Endothelial cell of umbilical vein (primary cell): ENCODE data around the gene CFL1. TPM values are rescaled to one million over a fixed set of nuclear protein-coding genes. Genes with fewer than 3 reads are reported as not detected.

Experiments
- BruUV-seq: library from RNA; stranded (reverse); fragments of 400-500 nt; replicated peaks from 2 replicates; lab custom pipeline; 2021; lab: Mats Ljungman, UMichigan
- CTCF ChIA-PET: fragments of 300-600, 350-600 bp; sonication (Branson Sonifier 250); formaldehyde crosslinking; loops from one replicate; lab custom pipeline; 2021; ENCODE audit warnings: antibody characterized with exemption, inconsistent platforms; lab: Charles Lee
- POLR2A ChIA-PET: fragments of 300-600, 350-600 bp; sonication (Branson Sonifier 250); formaldehyde crosslinking; loops from one replicate; lab custom pipeline; 2021; ENCODE audit warnings: antibody characterized with exemption, inconsistent platforms; lab: Charles Lee
- DNase-seq: peaks from one replicate; pipeline ENCODE4 v3.0.0-alpha.2; 2011; ENCODE audit warnings: low read depth, low spot score
- FAIRE-seq: peaks from 2 replicates; lab custom pipeline; 2011; peaks lifted over from hg19 to GRCh38; lab: Jason Lieb, UNC
- H2AFZ ChIP-seq: 2 replicates; pipeline ENCODE4 v1.6.0; 2012; ENCODE audit warnings: low read depth, low read length, control low read depth, inconsistent platforms
- H3K27ac ChIP-seq: 2 replicates; pipeline ENCODE4 v1.5.1; 2011; ENCODE audit warnings: low read depth, mild to moderate bottlenecking, control low read depth, low read length, moderate library complexity; ENCODE audit not compliant: insufficient read depth
- H3K27me3 ChIP-seq, 2 experiments: 2 replicates each; pipeline versions ENCODE4 v1.6.0 to v1.6.1; 2011; ENCODE audit warnings: low read length in 2 of 2, mixed read lengths in 1 of 2; ENCODE audit not compliant: control insufficient read depth in 2 of 2, insufficient read depth in 2 of 2
- H3K36me3 ChIP-seq, 2 experiments: 2 replicates in 1 of 2; 3 replicates in 1 of 2; pipeline ENCODE4 v1.5.1; 2011; ENCODE audit warnings: low read length in 2 of 2, mild to moderate bottlenecking in 1 of 2, moderate library complexity in 1 of 2; ENCODE audit not compliant: control insufficient read depth in 2 of 2, insufficient read depth in 2 of 2; ENCODE audit errors: extremely low read depth in 1 of 2
- H3K4me1 ChIP-seq: 3 replicates; pipeline ENCODE4 v1.5.1; 2011; ENCODE audit warnings: mild to moderate bottlenecking, low read length; ENCODE audit not compliant: control insufficient read depth, insufficient read depth; ENCODE audit errors: extremely low read depth
- H3K4me2 ChIP-seq: 2 replicates; pipeline ENCODE4 v1.6.1; 2011; ENCODE audit warnings: low read length, control low read depth, mixed read lengths; ENCODE audit not compliant: insufficient read depth
- H3K4me3 ChIP-seq, 3 experiments: fragments of 200-600 bp in 1 of 3; sonication (generic), shearing (Covaris generic) in 1 of 3; replicated peaks in 1 of 3; 2 replicates each; pipeline ENCODE4 v1.5.1; 2011 to 2016; ENCODE audit warnings: control low read depth in 3 of 3, low read length in 3 of 3, mild to moderate bottlenecking in 2 of 3, inconsistent platforms in 1 of 3, low read depth in 1 of 3, moderate library complexity in 1 of 3; ENCODE audit not compliant: insufficient read depth in 1 of 3
- H3K79me2 ChIP-seq: 2 replicates; pipeline ENCODE4 v1.6.0; 2012; ENCODE audit warnings: low read length, inconsistent platforms; ENCODE audit not compliant: control insufficient read depth, insufficient read depth
- H3K9ac ChIP-seq: replicated peaks from 2 replicates; pipeline ENCODE3; 2011; ENCODE audit warnings: low read length, control low read depth; ENCODE audit not compliant: insufficient read depth; ENCODE audit errors: extremely low read depth
- H3K9me1 ChIP-seq: replicated peaks from 3 replicates; pipeline ENCODE4 v1.6.0; 2011; ENCODE audit warnings: mild to moderate bottlenecking, low read length; ENCODE audit not compliant: control insufficient read depth, insufficient read depth; ENCODE audit errors: extremely low read depth
- H3K9me3 ChIP-seq: replicated peaks from 2 replicates; pipeline ENCODE4 v1.5.1; 2012; ENCODE audit warnings: low read length, inconsistent platforms; ENCODE audit not compliant: control insufficient read depth, insufficient read depth
- H4K20me1 ChIP-seq: replicated peaks from 2 replicates; pipeline ENCODE3; 2011; ENCODE audit warnings: mild to moderate bottlenecking, low read length; ENCODE audit not compliant: control insufficient read depth, insufficient read depth; ENCODE audit errors: extremely low read depth
- CTCF ChIP-seq, 2 donors: IDR thresholded peaks; 1 replicate in 1 of 2; 2 replicates in 1 of 2; pipeline ENCODE4 v1.5.1; 2011; ENCODE audit warnings: low read length in 2 of 2, mild to moderate bottlenecking in 2 of 2, moderate library complexity in 2 of 2, control low read depth in 1 of 2, inconsistent platforms in 1 of 2, low read depth in 1 of 2; ENCODE audit not compliant: insufficient read depth in 1 of 2; ENCODE audit errors: extremely low read depth in 1 of 2
- EZH2 ChIP-seq: IDR thresholded peaks from 2 replicates; pipeline ENCODE4 v1.6.1; 2012; ENCODE audit warnings: borderline replicate concordance, low read depth, mild to moderate bottlenecking, moderate library complexity, low read length, inconsistent platforms; ENCODE audit not compliant: severe bottlenecking
- FOS ChIP-seq: IDR thresholded peaks from 2 replicates; pipeline ENCODE4 v1.6.1; 2011; ENCODE audit warnings: mild to moderate bottlenecking, low read length, moderate library complexity, borderline replicate concordance; ENCODE audit not compliant: insufficient read depth
- GATA2 ChIP-seq: IDR thresholded peaks from 2 replicates; pipeline ENCODE4 v1.7.0; 2011; ENCODE audit warnings: low read depth, mild to moderate bottlenecking, moderate library complexity, mixed read lengths, low read length; ENCODE audit not compliant: insufficient read length, insufficient read depth
- JUN ChIP-seq: IDR thresholded peaks from 2 replicates; pipeline ENCODE4 v1.6.1; 2011; ENCODE audit warnings: borderline replicate concordance, low read depth; ENCODE audit not compliant: insufficient read length, insufficient read depth
- MAX ChIP-seq: IDR thresholded peaks from 2 replicates; pipeline ENCODE4 v1.6.1; 2011; ENCODE audit not compliant: insufficient read depth, insufficient read length
- MYC ChIP-seq: IDR thresholded peaks from one replicate; pipeline ENCODE4 v1.6.1; 2011; ENCODE audit warnings: mild to moderate bottlenecking, low read depth, low read length
- POLR2A ChIP-seq: IDR thresholded peaks from 2 replicates; pipeline ENCODE4 v1.6.1; 2012; ENCODE audit warnings: low read depth, mild to moderate bottlenecking, control low read depth, low read length
- POLR2AphosphoS5 ChIP-seq: IDR thresholded peaks from 2 replicates; pipeline ENCODE4 v1.6.1; 2012; ENCODE audit warnings: low read depth, mild to moderate bottlenecking, control low read depth, low read length, moderate library complexity; ENCODE audit not compliant: insufficient read depth
- dilution Hi-C: fragments of 300-500 bp; cut with MboI; formaldehyde crosslinking; loops from one replicate; pipeline ENCODE4 v1.15.0; 2019; ENCODE audit warnings: low sequenced_read_pairs; ENCODE audit not compliant: extremely low pct_ligation_motif_present
- intact Hi-C: fragments of 100-400 bp; cut with micrococcal nuclease; formaldehyde crosslinking; loops from one replicate; pipeline ENCODE4 v1.10.0; 2022
- polyA plus RNA-seq, 4 experiments: library from polyadenylated mRNA; depleted of rRNA in 3 of 4; stranded (reverse) in 3 of 4; unstranded in 1 of 4; fragments of >200 nt; gene quantifications; 2 replicates each; pipeline versions ENCODE4 v1.2.1 to v1.2.3, GENCODE V29; 2011 to 2012; ENCODE audit warnings: missing spikeins in 1 of 4
- total RNA-seq: library from RNA; stranded (reverse); gene quantifications from 2 replicates; pipeline ENCODE4 v1.2.3, GENCODE V29; 2021

CFL1 gene
- total and polyA plus RNA-seq, 2 donors (not counting 3 experiments of a cell fraction or from before 2014, with no cell fraction given): 1,844 to 2,403 TPM

GRCh38 chr11:65885808-65886536 lies 28.0 kb upstream of the CFL1 start:
- FAIRE-seq: no peak
- no peak for TF ChIP-seq POLR2A
- TF ChIP-seq MAX: no peak
- TF ChIP-seq CTCF (IDR thresholded peaks at IDR 0.05; ENCODE audit: extremely low read depth in 1 of 2, insufficient read depth in 1 of 2, low read depth in 1 of 2, low read length in 2 of 2): no peak
- no peak for TF ChIP-seq GATA2
- no peak for TF ChIP-seq POLR2AphosphoS5
- TF ChIP-seq EZH2: no peak
- no peak for TF ChIP-seq MYC
- no peak for TF ChIP-seq FOS
- no peak for TF ChIP-seq JUN
- H3K36me3 ChIP-seq: peaks cover 4 to 30% of the 10 kb centered on the region in 2 experiments
- no peak overlapping the region for H3K9ac ChIP-seq
- no peak overlapping the region for H3K4me2 ChIP-seq
- H3K4me1 ChIP-seq: peaks cover 29% of the 10 kb centered on the region
- no peak overlapping the region for H2AFZ ChIP-seq
- H3K79me2 ChIP-seq: peaks cover 16% of the 10 kb centered on the region
- H3K27ac ChIP-seq: no peak overlapping the region
- H4K20me1 ChIP-seq: no peaks in the 10 kb centered on the region
- no peak for DNase-seq
- H3K9me3 ChIP-seq: no peaks in the 10 kb centered on the region
- H3K27me3 ChIP-seq: no peaks in the 10 kb centered on the region
- BruUV-seq: no TSS peak
- H3K9me1 ChIP-seq: no peaks in the 10 kb centered on the region
- ChIA-PET CTCF (interaction anchor here (0.7 to 3.4 kb wide), 17 partner anchors 8 to 271 kb away, joined by 3 to 115 read pairs (median 9); partner anchors contain the start of genes AP5B1, CFL1, EFEMP2 and MUS81), POLR2A (interaction anchor here (1.7 to 1.9 kb wide), 2 partner anchors 15 to 27 kb away, joined by 4 to 17 read pairs; partner anchors contain the start of genes CFL1, FOSL1 and MUS81)
- H3K4me3 ChIP-seq: no peak overlapping the region
- dilution Hi-C loops (no loop called here), intact Hi-C loops (loop anchor here (5.0 kb wide), 1 partner anchor 46 kb away; no protein-coding TSS in a partner anchor)
